Measurements from ENCODE around the gene GPR78. TPM values are rescaled to one million over a fixed set of nuclear protein-coding genes. Genes with fewer than 3 reads are reported as not detected.

GPR78 gene
- total and polyA plus RNA-seq, 2 of the 13 experiments (the other 11 are each of a cell fraction or from before 2014, with no cell fraction given) = 0.01 to 0.07 TPM

DNA sequence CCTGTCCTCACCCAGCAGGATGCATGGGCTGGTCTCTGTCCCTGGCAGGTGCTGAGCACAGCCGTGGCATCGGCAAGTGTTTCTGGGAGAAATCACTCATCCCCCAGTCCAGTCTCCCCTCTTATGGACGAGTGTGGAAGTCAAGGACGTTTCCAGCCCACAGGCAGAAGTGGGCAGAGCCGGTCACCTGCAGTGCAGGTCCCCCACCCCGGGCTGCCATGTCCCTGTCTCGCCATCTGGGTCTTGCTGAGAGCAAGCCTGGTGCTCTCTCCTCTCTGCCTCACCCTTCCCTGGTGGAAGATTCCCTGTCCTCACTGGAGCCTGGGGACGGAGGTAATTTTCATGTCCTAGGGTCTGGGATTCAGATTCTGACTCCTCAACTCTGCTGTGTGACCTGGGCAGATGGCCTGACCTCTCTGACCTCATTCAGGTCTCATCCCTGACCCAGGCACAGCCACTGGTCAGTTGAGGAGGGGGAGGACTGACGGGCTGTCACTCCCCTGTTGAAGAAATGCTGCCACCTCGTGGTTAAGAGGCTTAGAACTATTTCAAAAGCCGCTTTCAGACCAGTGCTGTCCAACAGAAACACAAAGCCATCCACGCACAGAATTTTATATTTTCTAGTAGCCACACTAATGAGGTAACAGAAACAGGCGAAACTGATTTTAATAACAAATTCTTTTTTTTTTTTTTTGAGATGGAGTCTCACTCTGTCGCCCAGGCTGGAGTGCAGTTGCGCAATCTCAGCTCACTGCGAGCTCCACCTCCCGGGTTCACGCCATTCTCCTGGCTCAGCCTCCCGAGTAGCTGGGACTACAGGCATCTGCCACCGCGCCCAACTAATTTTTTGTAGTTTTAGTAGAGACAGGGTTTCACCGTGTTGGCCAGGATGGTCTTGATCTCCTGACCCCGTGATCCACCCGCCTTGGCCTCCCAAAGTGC lies 14.2 kb downstream of the GPR78 start (continued):
- TF ChIP-seq, protein P1, sequence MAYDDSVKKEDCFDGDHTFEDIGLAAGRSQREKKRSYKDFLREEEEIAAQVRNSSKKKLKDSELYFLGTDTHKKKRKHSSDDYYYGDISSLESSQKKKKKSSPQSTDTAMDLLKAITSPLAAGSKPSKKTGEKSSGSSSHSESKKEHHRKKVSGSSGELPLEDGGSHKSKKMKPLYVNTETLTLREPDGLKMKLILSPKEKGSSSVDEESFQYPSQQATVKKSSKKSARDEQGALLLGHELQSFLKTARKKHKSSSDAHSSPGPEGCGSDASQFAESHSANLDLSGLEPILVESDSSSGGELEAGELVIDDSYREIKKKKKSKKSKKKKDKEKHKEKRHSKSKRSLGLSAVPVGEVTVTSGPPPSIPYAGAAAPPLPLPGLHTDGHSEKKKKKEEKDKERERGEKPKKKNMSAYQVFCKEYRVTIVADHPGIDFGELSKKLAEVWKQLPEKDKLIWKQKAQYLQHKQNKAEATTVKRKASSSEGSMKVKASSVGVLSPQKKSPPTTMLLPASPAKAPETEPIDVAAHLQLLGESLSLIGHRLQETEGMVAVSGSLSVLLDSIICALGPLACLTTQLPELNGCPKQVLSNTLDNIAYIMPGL (CRISPR knock-in tag; IDR thresholded peaks at IDR 0.05; ENCODE audit: borderline replicate concordance in 1 of 2, low read depth in 1 of 2) = 0 out of 4 replicates have a peak, but pooled peaks have one; percentile 19 to 38
- TF ChIP-seq, protein P2, sequence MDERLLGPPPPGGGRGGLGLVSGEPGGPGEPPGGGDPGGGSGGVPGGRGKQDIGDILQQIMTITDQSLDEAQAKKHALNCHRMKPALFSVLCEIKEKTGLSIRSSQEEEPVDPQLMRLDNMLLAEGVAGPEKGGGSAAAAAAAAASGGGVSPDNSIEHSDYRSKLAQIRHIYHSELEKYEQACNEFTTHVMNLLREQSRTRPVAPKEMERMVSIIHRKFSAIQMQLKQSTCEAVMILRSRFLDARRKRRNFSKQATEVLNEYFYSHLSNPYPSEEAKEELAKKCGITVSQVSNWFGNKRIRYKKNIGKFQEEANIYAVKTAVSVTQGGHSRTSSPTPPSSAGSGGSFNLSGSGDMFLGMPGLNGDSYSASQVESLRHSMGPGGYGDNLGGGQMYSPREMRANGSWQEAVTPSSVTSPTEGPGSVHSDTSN (CRISPR knock-in tag; IDR thresholded peaks at IDR 0.05) = peak; percentile 42; the same call in 1 of the 2 replicates
- TF ChIP-seq SUZ12 (IDR thresholded peaks at IDR 0.05; ENCODE audit: low read depth, low read length) = no peak
- no peak for TF ChIP-seq ZNF839 (CRISPR knock-in tag; IDR thresholded peaks at IDR 0.05; ENCODE audit: borderline replicate concordance)
- no peak for TF ChIP-seq GATA4 (IDR thresholded peaks at IDR 0.05; ENCODE audit: borderline replicate concordance, low read depth)
- TF ChIP-seq ZNF20 (CRISPR knock-in tag; IDR thresholded peaks at IDR 0.05) = no peak
- TF ChIP-seq, protein P3, sequence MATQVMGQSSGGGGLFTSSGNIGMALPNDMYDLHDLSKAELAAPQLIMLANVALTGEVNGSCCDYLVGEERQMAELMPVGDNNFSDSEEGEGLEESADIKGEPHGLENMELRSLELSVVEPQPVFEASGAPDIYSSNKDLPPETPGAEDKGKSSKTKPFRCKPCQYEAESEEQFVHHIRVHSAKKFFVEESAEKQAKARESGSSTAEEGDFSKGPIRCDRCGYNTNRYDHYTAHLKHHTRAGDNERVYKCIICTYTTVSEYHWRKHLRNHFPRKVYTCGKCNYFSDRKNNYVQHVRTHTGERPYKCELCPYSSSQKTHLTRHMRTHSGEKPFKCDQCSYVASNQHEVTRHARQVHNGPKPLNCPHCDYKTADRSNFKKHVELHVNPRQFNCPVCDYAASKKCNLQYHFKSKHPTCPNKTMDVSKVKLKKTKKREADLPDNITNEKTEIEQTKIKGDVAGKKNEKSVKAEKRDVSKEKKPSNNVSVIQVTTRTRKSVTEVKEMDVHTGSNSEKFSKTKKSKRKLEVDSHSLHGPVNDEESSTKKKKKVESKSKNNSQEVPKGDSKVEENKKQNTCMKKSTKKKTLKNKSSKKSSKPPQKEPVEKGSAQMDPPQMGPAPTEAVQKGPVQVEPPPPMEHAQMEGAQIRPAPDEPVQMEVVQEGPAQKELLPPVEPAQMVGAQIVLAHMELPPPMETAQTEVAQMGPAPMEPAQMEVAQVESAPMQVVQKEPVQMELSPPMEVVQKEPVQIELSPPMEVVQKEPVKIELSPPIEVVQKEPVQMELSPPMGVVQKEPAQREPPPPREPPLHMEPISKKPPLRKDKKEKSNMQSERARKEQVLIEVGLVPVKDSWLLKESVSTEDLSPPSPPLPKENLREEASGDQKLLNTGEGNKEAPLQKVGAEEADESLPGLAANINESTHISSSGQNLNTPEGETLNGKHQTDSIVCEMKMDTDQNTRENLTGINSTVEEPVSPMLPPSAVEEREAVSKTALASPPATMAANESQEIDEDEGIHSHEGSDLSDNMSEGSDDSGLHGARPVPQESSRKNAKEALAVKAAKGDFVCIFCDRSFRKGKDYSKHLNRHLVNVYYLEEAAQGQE (IDR thresholded peaks at IDR 0.05; ENCODE audit: borderline replicate concordance in 1 of 2, low read depth in 1 of 2, low read length in 2 of 2) = peak in 1 of 2 experiments; percentile 51; a peak in 1 of 4 replicates
- TF ChIP-seq CEBPG (CRISPR knock-in tag; IDR thresholded peaks at IDR 0.05) = peak; percentile 77
- TF ChIP-seq TEAD3 (CRISPR knock-in tag; optimal IDR thresholded peaks at IDR 0.05; ENCODE audit: borderline replicate concordance) = peak; percentile 41
- peak; percentile 44 for TF ChIP-seq XRCC5 (optimal IDR thresholded peaks at IDR 0.05; ENCODE audit: low read length)
- TF ChIP-seq, protein P4, sequence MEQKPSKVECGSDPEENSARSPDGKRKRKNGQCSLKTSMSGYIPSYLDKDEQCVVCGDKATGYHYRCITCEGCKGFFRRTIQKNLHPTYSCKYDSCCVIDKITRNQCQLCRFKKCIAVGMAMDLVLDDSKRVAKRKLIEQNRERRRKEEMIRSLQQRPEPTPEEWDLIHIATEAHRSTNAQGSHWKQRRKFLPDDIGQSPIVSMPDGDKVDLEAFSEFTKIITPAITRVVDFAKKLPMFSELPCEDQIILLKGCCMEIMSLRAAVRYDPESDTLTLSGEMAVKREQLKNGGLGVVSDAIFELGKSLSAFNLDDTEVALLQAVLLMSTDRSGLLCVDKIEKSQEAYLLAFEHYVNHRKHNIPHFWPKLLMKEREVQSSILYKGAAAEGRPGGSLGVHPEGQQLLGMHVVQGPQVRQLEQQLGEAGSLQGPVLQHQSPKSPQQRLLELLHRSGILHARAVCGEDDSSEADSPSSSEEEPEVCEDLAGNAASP (CRISPR knock-in tag; IDR thresholded peaks at IDR 0.05; ENCODE audit: borderline replicate concordance) = 0 out of 2 replicates have a peak, but pooled peaks have one; percentile 26
- TF ChIP-seq ZNF567 (CRISPR knock-in tag; IDR thresholded peaks at IDR 0.05; ENCODE audit: borderline replicate concordance) = no peak
